ENCODE results near the gene TLE5. TPM values are rescaled to one million over a fixed set of nuclear protein-coding genes. Genes with fewer than 3 reads are reported as not detected.
"Not testable (repeated sequence)": the region's sequence is repeated elsewhere in the genome, so short reads cannot be mapped to it uniquely, and the experiment has no call there.

Gene TLE5
- total RNA-seq, 2 experiments from 2014 or later: 722 to 793 TPM

DNA sequence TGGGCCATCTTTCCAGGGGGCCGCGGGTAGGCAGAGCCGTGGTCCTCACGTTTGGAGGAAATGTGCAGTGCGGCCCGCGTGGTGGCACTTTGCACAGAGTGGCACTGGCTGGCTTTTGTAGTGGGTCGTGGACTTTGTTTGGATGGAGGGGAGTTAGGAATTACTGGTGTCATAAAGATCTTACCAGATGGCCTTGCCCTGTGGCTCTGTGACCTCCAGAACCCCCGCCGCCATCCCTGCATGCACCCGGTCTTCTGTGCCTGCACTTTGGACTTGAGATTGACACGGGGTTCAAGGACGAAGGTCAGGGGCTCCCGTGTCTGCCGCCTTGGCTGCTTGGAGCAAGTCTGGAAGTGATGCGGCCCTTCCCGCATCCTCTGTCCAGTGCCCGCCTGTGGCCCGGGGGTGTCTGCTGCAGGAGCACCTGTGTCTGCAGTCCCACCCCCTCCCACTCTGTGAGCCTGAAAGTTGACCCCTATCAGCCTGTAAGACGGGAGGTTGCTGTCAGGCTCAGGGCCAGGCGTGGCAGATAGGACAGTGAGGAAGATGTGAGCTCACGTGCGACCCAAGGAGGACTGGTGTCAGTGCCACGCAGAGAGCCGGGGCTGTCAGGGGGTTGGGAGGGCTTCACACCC, 34.1 kb upstream of the TLE5 start:
- POLR2A ChIA-PET: interaction anchor here (0.5 to 1.1 kb wide), 3 partner anchors 34 to 146 kb away, joined by 3 to 4 read pairs (median 3); partner anchors contain the start of gene TLE5
- no peaks in the 10 kb centered on the region for H3K9me3 ChIP-seq (ENCODE audit: control insufficient read depth in 1 of 2, insufficient read depth in 1 of 2, low read length in 2 of 2)
- H3K4me3 Mint-ChIP-seq: peak overlapping the region; percentile 94
- intact Hi-C loops (cut with DNase I, micrococcal nuclease): no loop called here
- peaks cover 18% of the 10 kb centered on the region for H3K27me3 Mint-ChIP-seq
- peaks cover 47% of the 10 kb centered on the region for H3K4me1 ChIP-seq (ENCODE audit: insufficient read depth, low read length)
- no peaks in the 10 kb centered on the region for H3K9me3 Mint-ChIP-seq
- H3K36me3 Mint-ChIP-seq (ENCODE audit: low read depth): no peaks in the 10 kb centered on the region
- peak overlapping the region; percentile 86 for H3K27ac Mint-ChIP-seq
- peaks cover 32% of the 10 kb centered on the region for H3K4me1 Mint-ChIP-seq (ENCODE audit: low read depth)
- TF ChIP-seq, protein P1, sequence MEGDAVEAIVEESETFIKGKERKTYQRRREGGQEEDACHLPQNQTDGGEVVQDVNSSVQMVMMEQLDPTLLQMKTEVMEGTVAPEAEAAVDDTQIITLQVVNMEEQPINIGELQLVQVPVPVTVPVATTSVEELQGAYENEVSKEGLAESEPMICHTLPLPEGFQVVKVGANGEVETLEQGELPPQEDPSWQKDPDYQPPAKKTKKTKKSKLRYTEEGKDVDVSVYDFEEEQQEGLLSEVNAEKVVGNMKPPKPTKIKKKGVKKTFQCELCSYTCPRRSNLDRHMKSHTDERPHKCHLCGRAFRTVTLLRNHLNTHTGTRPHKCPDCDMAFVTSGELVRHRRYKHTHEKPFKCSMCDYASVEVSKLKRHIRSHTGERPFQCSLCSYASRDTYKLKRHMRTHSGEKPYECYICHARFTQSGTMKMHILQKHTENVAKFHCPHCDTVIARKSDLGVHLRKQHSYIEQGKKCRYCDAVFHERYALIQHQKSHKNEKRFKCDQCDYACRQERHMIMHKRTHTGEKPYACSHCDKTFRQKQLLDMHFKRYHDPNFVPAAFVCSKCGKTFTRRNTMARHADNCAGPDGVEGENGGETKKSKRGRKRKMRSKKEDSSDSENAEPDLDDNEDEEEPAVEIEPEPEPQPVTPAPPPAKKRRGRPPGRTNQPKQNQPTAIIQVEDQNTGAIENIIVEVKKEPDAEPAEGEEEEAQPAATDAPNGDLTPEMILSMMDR (IDR thresholded peaks at IDR 0.05): no peak
- H3K27me3 ChIP-seq (ENCODE audit: control insufficient read depth in 1 of 2, insufficient read depth in 2 of 2, low read length in 2 of 2): peaks cover 3 to 32% of the 10 kb centered on the region in 2 experiments
- no peak overlapping the region for H3K27ac ChIP-seq (ENCODE audit: low read depth in 1 of 2, low read length in 2 of 2)
- ATAC-seq (ENCODE audit: poor library complexity) (peak; percentile 7), DNase-seq (peak in 1 of 14 experiments; percentile 26)
- H3K36me3 ChIP-seq (ENCODE audit: insufficient read depth, low read length): no peaks in the 10 kb centered on the region
- CTCF ChIA-PET: interaction anchor here (0.9 to 2.2 kb wide), 4 partner anchors 7 to 146 kb away, joined by 3 to 8 read pairs (median 4); no protein-coding TSS in a partner anchor
- H3K4me3 ChIP-seq (ENCODE audit: low read length): no peak overlapping the region

GRCh38 chr19:3095441-3096191, 33.3 kb upstream of the TLE5 start:
- no peaks in the 10 kb centered on the region for H3K9me3 Mint-ChIP-seq
- DNase-seq: peak; percentile 21 to 90 (median 64)
- CTCF ChIA-PET: interaction anchor here (0.6 to 2.2 kb wide), 4 partner anchors 8 to 133 kb away, joined by 3 to 8 read pairs (median 4); no protein-coding TSS in a partner anchor
- POLR2A ChIA-PET: interaction anchor here (0.5 to 1.1 kb wide), 2 partner anchors 34 to 145 kb away, joined by 3 to 4 read pairs; partner anchors contain the start of gene TLE5
- peak overlapping the region; percentile 34 for H3K4me3 ChIP-seq (ENCODE audit: low read length)
- no peak overlapping the region for H3K27ac ChIP-seq (ENCODE audit: low read depth in 1 of 2, low read length in 2 of 2)
- H3K27me3 ChIP-seq (ENCODE audit: control insufficient read depth in 1 of 2, insufficient read depth in 2 of 2, low read length in 2 of 2): peaks cover 3 to 32% of the 10 kb centered on the region in 2 experiments
- H3K27me3 Mint-ChIP-seq: peaks cover 18% of the 10 kb centered on the region
- no peaks in the 10 kb centered on the region for H3K9me3 ChIP-seq (ENCODE audit: control insufficient read depth in 1 of 2, insufficient read depth in 1 of 2, low read length in 2 of 2)
- peak overlapping the region; percentile 86 for H3K27ac Mint-ChIP-seq
- peak; percentile 87 for ATAC-seq (ENCODE audit: poor library complexity)
- H3K36me3 ChIP-seq (ENCODE audit: insufficient read depth, low read length): no peaks in the 10 kb centered on the region
- TF ChIP-seq, protein P1 (IDR thresholded peaks at IDR 0.05): no peak
- peaks cover 47% of the 10 kb centered on the region for H3K4me1 ChIP-seq (ENCODE audit: insufficient read depth, low read length)
- intact Hi-C loops (cut with DNase I, micrococcal nuclease): no loop called here
- H3K4me3 Mint-ChIP-seq: peak overlapping the region; percentile 94
- H3K4me1 Mint-ChIP-seq (ENCODE audit: low read depth): peaks cover 32% of the 10 kb centered on the region
- H3K36me3 Mint-ChIP-seq (ENCODE audit: low read depth): no peaks in the 10 kb centered on the region

DNA sequence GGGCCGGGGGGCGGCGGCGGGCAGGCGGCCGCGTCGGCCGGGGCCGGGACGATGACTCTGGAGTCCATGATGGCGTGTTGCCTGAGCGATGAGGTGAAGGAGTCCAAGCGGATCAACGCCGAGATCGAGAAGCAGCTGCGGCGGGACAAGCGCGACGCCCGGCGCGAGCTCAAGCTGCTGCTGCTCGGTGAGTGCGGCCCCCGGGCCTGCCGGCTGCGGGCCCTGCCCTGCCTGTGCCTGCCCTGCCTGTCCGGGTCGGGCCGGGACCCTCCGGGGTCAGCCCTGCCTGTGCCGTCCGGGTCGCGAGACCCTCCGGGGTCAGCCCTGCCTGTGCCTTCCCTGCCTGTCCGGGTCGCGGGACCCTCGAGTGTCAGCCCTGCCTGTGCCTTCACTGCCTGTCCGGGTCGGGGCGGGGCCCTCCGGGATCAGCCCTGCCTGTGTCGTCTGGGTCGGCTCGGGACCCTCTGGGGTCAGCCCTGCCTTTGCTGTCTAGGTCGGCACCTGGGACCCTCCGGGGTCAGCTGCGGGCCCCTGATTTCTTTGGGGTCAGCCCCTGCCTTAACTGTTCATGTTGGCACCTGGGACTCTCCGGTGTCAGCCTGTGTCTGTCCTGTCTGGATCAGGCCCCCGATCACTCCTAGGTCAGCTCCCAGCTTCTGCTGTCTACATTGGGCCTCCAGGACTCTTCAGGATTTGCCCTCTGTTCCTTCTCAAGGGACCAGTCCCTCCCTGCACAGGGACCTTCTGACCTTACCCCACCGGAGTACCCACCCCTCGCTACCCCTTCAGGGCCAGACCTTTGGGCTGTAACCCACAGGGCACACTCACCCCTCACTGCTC, 32.5 kb upstream of the TLE5 start:
- H3K27ac ChIP-seq (ENCODE audit: low read depth in 1 of 2, low read length in 2 of 2): no peak overlapping the region
- peak overlapping the region; percentile 86 for H3K27ac Mint-ChIP-seq
- H3K9me3 ChIP-seq (ENCODE audit: control insufficient read depth in 1 of 2, insufficient read depth in 1 of 2, low read length in 2 of 2): no peaks in the 10 kb centered on the region
- DNase-seq (peak in 6 of 14 experiments; percentile 16 to 69 (median 38)), ATAC-seq (ENCODE audit: poor library complexity) (no peak)
- no peaks in the 10 kb centered on the region for H3K36me3 ChIP-seq (ENCODE audit: insufficient read depth, low read length)
- H3K4me1 Mint-ChIP-seq (ENCODE audit: low read depth): peaks cover 32% of the 10 kb centered on the region
- CTCF ChIA-PET: interaction anchor here (1.0 to 2.2 kb wide), 2 partner anchors 9 to 20 kb away, joined by 3 to 8 read pairs; no protein-coding TSS in a partner anchor
- H3K4me1 ChIP-seq (ENCODE audit: insufficient read depth, low read length): peaks cover 44% of the 10 kb centered on the region
- peaks cover 3 to 28% of the 10 kb centered on the region in 2 experiments for H3K27me3 ChIP-seq (ENCODE audit: control insufficient read depth in 1 of 2, insufficient read depth in 2 of 2, low read length in 2 of 2)
- intact Hi-C loops (cut with DNase I, micrococcal nuclease): no loop called here
- POLR2A ChIA-PET: interaction anchor here (1.0 to 1.1 kb wide), 2 partner anchors 59 to 145 kb away, joined by 3 to 4 read pairs; no protein-coding TSS in a partner anchor
- peak overlapping the region; percentile 34 for H3K4me3 ChIP-seq (ENCODE audit: low read length)
- TF ChIP-seq, protein P1 (IDR thresholded peaks at IDR 0.05): no peak
- H3K27me3 Mint-ChIP-seq: peaks cover 18% of the 10 kb centered on the region
- no peaks in the 10 kb centered on the region for H3K36me3 Mint-ChIP-seq (ENCODE audit: low read depth)
- H3K4me3 Mint-ChIP-seq: peak overlapping the region; percentile 94
- no peaks in the 10 kb centered on the region for H3K9me3 Mint-ChIP-seq

GRCh38 chr19:3089299-3089855, 27.1 kb upstream of the TLE5 start:
- H3K9me3 ChIP-seq (ENCODE audit: control insufficient read depth in 1 of 2, insufficient read depth in 1 of 2, low read length in 2 of 2); H3K4me1 ChIP-seq (ENCODE audit: insufficient read depth, low read length); DNase-seq; H3K27ac ChIP-seq (ENCODE audit: low read depth in 1 of 2, low read length in 2 of 2); POLR2A ChIA-PET; H3K4me1 Mint-ChIP-seq (ENCODE audit: low read depth); H3K36me3 ChIP-seq (ENCODE audit: insufficient read depth, low read length); H3K27ac Mint-ChIP-seq; H3K27me3 ChIP-seq (ENCODE audit: control insufficient read depth in 1 of 2, insufficient read depth in 2 of 2, low read length in 2 of 2); ATAC-seq (ENCODE audit: poor library complexity); intact Hi-C loops (cut with DNase I, micrococcal nuclease); H3K27me3 Mint-ChIP-seq; CTCF ChIA-PET; H3K36me3 Mint-ChIP-seq (ENCODE audit: low read depth); H3K4me3 ChIP-seq (ENCODE audit: low read length); H3K9me3 Mint-ChIP-seq: not testable (repeated sequence)
- peak overlapping the region; percentile 15 for H3K4me3 Mint-ChIP-seq
